Stimulated activated CD8-positive, alpha-beta memory T cell treated with anti-CD3 and anti-CD28 coated beads, Interleukin-7, amount 100 ng/mL, for 48 hours (primary cell): ENCODE data around the gene EID2B.

ENCODE experiments used
- DNase-seq, 2 donors: peaks; one replicate each; pipeline ENCODE4 v3.0.0-alpha.2; 2020; ENCODE audit warnings: low read depth in 1 of 2; ENCODE audit errors: extremely low read depth in 1 of 2

EID2B gene

DNA sequence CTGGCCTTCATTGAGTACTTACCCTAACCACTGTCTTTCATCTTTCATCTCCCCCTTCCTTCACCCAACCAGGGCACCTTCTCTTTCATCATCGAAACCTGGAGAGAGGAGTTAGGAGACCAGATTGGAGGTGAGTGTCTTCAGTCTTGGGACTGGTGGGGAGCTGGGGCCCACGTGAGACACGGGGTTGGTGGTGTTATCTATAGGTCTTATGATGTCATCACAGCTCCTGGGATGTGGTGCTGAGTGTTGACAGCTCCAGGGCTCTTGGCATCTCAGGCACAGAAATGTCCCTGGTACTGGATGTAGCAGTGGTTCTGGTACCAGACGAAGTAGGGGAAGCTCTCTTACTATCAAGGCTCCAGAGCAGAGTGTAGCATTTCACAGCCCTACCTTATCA is 32.1 kb downstream of the EID2B start:
- no peak for DNase-seq

- DNase-seq: no peak
Measured at GRCh38 chr19:39499932-39500331, 32.7 kb downstream of the EID2B start.

GRCh38 chr19:39498798-39499642 is 33.6 kb downstream of the EID2B start, which contains the start of gene DLL3:
Gene DLL3, plus strand, starts transcription at chr19:39498947. Its CDS starts 28 bp downstream, at chr19:39498975.
- no peak for DNase-seq

- DNase-seq: no peak
Measured at GRCh38 chr19:39497996-39498797, 34.5 kb downstream of the EID2B start.

DNA sequence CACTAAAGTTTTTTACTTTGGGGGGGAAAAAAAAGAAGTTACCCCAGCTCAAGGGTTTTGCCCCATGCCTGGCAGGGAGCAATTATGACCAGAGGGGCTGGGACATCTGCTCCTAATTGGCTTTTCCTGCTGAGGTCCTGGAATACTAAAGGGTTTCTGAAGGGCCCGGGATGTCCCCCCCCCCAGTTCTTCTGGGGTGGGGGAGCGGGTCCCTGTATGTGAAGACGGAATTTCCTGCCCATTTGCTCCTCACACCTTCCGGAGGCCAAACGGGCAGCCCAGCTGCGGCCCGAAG is 35.0 kb downstream of the EID2B start:
- DNase-seq: no peak

- DNase-seq: no peak
Measured at GRCh38 chr19:39496063-39496462, 36.6 kb downstream of the EID2B start.

GRCh38 chr19:39494661-39495060 is 38.0 kb downstream of the EID2B start:
- DNase-seq: no peak

GRCh38 chr19:39492788-39493187 is 39.9 kb downstream of the EID2B start:
- no peak for DNase-seq

DNA sequence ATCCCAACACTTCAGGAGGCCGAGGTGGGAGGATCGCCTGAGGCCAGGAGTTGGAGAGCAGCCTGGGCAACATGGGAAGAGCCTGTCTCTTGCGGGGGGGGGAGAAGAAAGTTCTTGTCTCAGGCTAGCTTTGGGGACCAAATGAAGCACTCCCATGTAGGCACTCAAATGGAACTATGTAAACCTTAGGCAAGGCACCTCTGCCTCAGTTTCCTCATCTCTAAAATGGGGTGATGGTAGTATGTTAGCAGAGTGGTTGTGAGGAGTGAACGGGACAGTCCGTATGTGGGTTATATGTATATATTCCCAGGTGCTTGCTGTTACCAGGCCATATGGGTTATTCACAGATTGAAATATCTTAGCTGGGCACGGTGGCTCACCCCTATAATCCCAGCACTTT is 40.4 kb downstream of the EID2B start:
- DNase-seq: no peak

GRCh38 chr19:39489756-39490155 is 42.9 kb downstream of the EID2B start:
- no peak for DNase-seq

DNA sequence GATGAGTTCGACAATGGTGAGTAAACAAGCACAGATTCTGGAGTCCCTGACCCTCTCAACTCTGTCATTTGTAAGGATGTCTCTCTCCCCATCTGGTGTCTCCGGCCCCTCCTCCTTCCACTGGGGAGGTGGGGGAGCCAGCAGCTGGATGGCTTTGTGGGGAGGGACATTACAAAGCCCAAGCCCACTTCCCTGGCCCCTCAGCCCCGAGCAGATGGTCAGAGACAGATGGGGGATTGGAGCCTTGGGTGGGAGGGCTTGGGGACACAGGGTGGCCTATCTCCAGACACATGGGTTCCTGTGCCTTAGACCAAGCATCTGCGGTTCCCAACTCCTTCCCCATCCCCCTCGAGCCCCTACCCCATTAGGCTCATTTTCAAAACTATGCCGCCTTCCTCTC is 49.5 kb downstream of the EID2B start:
- DNase-seq: no peak

DNA sequence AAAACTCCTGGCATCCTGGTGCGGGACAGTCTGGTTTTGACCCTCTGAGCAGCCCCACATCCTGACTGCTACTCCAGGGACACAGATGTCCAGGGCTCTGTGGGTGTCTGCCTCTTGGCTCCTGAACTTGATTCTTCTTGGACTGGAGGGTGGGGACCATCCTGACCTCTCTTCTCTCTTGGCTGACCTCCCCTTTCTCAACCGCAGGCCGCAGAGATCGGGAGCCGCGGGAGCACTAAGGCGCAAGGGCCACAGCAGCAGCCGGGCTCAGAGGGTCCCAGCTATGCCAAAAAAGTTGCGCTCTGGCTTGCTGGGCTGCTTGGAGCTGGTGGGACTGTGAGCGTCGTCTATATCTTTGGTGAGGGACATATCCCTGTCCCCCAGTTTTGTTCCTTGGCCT is 51.0 kb downstream of the EID2B start:
- no peak for DNase-seq

GRCh38 chr19:39481229-39481545 is 51.5 kb downstream of the EID2B start:
- DNase-seq: no peak
